GM19452 (cell line): ENCODE data around the gene CPLX4.
"Not testable (repeated sequence)": the region's sequence is repeated elsewhere in the genome, so short reads cannot be mapped to it uniquely, and the experiment has no call there.

ENCODE experiments used
- ATAC-seq: cut with Tn5 transposase; IDR thresholded peaks from one replicate; pipeline ENCODE4 v1.9.1; 2021; ENCODE audit not compliant: unreplicated experiment

Gene CPLX4

DNA sequence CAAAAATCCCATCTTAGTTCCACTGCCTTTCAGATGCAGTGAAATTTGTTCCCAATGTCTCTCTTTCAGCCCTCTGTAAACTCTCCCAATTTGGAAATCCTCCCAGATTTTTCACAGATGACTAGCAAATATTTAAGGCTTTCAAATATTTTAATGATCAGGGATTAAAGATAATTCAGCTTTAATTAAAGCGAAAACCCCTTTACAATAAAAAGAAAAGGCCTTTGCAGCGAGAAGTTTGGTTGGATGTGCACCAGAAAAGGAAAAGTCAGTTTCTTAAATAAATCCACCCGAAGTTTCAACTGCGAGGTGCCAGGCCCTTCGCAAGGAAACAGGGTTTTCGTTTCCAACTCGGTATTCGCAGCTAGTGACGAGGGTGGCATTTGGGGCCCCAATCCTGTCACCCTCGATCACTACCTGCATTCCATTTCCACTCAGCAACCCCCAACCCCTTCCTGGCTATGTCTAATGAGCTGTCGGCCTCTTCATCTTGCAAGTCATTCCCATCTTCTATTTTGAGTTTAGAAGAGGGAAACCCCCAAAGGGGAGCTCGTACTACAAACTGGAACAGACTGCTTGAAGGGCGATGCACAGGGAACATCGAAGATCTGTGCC, 46.7 kb downstream of the CPLX4 start:
- ATAC-seq, result no peak

GRCh38 chr18:59270689-59271257, 47.7 kb downstream of the CPLX4 start:
- no peak for ATAC-seq

- no peak for ATAC-seq
These were observed 48.8 kb downstream of the CPLX4 start for GRCh38 chr18:59269563-59270119.

DNA sequence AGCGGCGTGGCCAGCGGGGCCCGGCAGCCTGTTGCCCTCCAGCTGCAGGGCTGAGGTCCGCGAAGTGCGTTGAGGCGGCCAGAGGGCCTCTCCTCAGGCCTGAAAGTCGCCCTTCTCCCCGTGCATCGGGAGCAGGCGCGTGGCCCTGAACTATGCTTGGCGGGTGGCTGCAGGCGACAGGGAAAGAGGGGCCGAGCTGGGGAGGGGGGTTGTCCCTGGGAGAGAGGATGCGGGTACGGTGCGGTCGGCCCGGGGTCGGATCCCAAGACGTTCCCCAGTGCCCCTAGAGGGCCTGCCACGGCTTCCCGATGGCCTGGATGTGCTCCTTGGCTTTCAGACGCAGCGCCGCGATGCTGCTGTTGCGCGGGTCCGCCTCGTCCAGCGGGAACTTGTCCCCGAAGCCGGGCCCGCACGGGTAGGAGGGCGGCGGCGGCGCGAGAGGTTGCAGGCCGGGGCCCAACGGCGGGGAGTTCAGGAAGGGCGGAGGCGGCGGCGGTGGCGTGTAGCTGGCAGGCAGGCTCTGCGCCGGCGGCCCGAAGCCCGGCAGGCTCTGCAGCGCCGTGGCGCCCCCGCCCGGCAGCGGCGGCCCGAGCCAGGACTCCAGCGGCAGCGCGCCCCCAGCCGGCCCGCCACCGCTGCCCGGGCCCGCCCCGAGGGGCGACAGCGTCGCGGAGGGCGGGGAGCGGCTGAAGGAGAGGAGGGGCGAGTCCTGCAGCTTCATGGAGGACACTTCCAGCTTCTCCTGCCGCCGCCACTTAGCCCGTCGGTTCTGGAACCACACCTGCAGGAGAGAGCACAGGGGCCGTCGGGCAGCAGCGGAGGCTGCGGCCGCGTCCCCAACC, 49.5 kb downstream of the CPLX4 start:
- no peak for ATAC-seq

GRCh38 chr18:59268127-59268720, 50.2 kb downstream of the CPLX4 start:
- no peak for ATAC-seq

- no peak for ATAC-seq
These were observed 50.8 kb downstream of the CPLX4 start for GRCh38 chr18:59267503-59268126.

DNA sequence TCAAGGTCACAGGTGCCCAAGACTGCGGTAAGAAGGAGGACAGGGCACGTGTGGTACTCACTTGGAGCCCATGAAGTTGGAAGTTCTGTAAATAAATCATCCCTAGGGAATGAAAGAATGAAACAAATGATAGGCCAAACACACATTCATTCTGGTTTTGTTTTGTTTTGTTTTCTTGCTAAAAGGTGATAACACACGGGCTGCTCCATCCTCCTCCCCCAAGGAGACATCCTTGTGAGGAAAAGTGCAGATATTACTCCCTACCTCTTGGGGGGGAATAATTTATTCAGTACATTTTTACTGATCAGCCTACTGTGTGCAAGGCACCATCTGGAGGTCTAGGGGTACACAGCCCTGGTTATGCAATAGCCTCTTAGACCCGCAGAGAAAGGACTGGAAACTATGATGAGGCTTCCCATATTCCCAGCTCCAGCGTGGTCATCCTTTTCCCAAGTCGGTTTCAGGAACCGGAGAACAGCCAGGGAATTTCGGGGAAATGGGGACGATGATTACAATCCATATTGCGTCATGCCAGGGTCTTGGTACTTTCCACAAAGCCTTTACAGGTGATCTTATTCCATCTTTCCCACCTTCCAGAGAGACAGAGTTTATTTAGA, 51.5 kb downstream of the CPLX4 start:
- no peak for ATAC-seq

- no peak for ATAC-seq
These were observed 52.0 kb downstream of the CPLX4 start for GRCh38 chr18:59266459-59266858.

GRCh38 chr18:59265974-59266369, 52.5 kb downstream of the CPLX4 start:
- no peak for ATAC-seq

DNA sequence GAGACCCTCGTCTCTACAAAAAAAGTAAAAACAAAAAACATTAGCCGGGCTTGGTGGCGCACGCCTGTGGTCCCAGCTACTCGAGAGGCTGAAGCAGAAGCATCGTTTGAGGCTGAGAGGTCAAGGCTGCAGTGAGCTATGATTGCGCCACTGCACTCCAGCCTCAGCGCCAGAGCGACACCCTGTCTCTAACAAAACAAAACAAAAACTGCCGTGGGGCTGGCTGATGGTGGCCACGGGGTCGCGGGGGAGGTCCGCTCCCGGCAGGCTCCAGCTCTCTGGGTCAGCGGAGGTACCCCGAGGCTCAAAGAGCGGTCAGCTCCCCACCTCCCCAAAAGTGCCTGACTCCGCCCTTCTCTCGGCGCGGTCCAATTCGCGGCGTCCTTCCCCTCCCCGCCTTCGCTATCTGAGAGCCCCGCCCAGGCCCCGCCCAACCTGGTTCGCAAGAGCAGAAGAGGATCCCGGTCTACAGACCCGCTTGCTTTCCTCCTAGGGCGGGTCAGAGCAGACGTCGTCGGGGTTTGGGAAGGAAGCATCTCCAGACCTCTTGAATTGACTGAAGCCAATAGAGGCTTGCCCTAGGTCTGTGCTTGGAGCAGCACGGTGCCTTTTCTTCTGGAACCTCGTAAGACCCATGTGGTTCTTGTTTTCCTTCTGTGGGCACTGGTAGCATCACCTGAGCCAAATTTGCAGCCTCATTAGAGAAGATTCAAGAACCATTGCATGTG, 53.0 kb downstream of the CPLX4 start:
- no peak for ATAC-seq

DNA sequence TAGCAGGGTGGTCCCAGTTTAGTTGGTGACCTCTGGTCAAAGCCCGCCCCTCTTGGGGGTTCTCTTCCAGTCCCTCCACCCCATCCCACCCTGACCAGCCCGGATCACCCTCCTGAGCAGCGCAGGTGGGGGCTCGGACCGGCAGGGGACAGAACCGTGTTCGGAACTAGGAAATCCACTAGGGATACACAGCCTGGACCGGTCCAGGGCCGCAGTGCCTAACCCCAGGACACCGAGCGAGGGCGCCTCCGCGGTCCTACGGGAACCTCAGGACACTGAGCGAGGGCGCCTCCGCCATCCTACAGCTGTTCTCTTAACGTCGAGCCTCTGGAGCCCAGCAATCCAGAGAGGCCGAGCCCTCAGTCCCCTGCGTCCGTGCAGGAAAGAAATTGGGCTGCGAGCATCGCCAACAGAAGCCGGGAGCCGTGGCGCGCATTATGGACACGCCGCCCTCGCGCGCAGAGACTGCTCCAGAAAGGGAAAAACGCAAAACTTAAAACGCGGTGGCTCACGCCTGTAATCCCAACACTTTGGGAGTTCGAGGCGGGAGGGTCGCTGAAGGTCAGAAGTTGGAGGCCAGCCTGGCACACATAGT, 53.7 kb downstream of the CPLX4 start:
- no peak for ATAC-seq

GRCh38 chr18:59264121-59264571, 54.3 kb downstream of the CPLX4 start:
- no peak for ATAC-seq

DNA sequence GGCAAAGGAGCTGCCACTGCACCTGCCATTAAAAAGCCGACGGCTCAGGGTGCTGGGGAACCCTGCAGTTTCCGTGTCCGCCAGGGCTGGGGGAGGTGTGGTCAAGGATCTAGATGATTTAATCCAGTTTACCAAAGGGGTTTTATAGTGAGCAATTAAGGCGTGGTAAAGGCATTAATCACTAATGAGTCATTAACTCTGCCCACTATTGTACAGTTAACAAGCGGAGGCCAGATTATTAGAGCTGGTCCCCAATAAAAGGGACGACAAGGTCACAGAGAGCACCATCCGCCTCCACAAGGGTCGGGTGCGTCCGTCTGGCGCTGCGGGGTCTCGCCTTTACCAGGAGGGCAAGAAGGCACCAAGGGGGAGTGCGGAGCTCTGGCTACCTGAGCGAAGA, 54.8 kb downstream of the CPLX4 start:
- no peak for ATAC-seq

- ATAC-seq, result not testable (repeated sequence)
These were observed 56.2 kb downstream of the CPLX4 start for GRCh38 chr18:59262243-59262642.

GRCh38 chr18:59261842-59262241, 56.6 kb downstream of the CPLX4 start:
- ATAC-seq, result not testable (repeated sequence)

DNA sequence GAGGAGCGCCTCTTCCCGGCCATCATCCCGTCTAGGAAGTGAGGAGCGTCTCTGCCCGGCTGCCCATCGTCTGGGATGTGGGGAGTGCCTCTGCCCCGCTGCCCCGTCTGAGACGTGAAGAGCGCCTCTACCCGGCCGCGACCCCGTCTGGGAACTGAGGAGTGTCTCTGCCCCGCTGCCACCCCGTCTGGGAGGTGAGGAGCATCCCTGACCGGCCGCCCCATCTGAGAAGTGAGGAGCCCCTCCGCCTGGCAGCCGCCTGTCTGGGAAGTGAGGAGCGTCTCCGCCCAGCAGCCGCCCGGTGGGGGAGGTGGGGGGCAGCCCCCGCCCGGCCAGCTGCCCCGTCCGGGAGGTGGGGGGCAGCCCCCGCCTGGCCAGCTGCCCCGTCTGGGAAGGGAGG, 63.0 kb downstream of the CPLX4 start:
- not testable (repeated sequence) for ATAC-seq

DNA sequence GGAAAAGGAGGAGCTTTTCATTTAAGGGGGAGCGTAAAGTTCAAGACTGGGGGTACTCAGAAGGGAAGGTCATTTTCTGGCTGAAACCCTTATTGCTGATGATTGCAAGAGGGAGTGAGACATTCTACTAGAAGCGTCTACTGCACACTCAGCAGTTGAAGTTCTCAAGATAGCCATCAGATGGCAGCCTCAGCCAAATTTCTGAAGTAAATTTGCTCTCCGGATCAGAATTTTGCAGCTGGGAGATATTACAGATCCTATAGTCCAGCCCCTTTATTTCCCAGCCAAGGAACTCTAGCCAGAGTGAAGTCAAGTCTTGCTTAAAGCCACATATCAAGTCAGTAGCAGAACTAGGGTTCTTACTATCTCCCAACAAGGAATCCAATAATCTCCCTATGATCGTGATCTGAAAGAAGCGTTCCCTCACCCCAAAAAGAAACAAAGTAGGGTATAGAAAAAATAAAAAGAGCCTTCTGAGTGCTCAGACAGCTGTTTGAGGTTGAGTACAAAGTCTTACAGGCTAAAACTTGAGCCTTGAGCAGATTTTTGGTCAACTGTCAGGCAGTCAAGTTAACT, 69.2 kb downstream of the CPLX4 start:
- peak; percentile 49 for ATAC-seq

- no peak for ATAC-seq
These were observed 71.7 kb downstream of the CPLX4 start for GRCh38 chr18:59246796-59247195.
